HUES64 (cell line): ENCODE results near the gene AFF3.
"Not testable (repeated sequence)": the region's sequence is repeated elsewhere in the genome, so short reads cannot be mapped to it uniquely, and the experiment has no call there.

Experiments
- H3K27ac ChIP-seq: 2 replicates; pipeline ENCODE4 v1.7.0; 2013; ENCODE audit warnings: low read depth, low read length, inconsistent platforms
- H3K27me3 ChIP-seq: 2 replicates; pipeline ENCODE4 v1.6.1; 2013; ENCODE audit warnings: mild to moderate bottlenecking, low read length; ENCODE audit not compliant: insufficient read depth
- H3K36me3 ChIP-seq: 2 replicates; pipeline ENCODE4 v1.6.1; 2013; ENCODE audit warnings: mild to moderate bottlenecking, low read length; ENCODE audit not compliant: insufficient read depth
- H3K4me1 ChIP-seq: 2 replicates; pipeline ENCODE4 v1.6.1; 2013; ENCODE audit warnings: mild to moderate bottlenecking, low read length, moderate library complexity; ENCODE audit not compliant: insufficient read depth
- H3K4me3 ChIP-seq: 2 replicates; pipeline ENCODE4 v1.5.1; 2013; ENCODE audit warnings: mild to moderate bottlenecking, low read length, moderate library complexity
- H3K9ac ChIP-seq: 2 replicates; pipeline ENCODE4 v1.6.1; 2013; ENCODE audit warnings: mild to moderate bottlenecking, low read depth, low read length
- H3K9me3 ChIP-seq: 2 replicates; pipeline ENCODE4 v1.6.1; 2013; ENCODE audit warnings: low read depth, low read length; ENCODE audit not compliant: insufficient read depth
- WGBS: fragments of 150-250, 120-280 bp; methylation state at CpG from one replicate; pipeline ENCODE4 v1.1.7; 2013; ENCODE audit warnings: missing lambda C conversion rate; 5-methylcytosine and 5-hydroxymethylcytosine counted together

AFF3 gene

GRCh38 chr2:100125626-100126025 lies 16.8 kb downstream of the AFF3 start:
- Histone ChIP-seq H3K4me1 (no peaks in the 10 kb centered on the region), H3K9me3 (no peaks in the 10 kb centered on the region), H3K27ac (no peak overlapping the region), H3K36me3 (no peaks in the 10 kb centered on the region), H3K27me3 (peaks cover 90% of the 10 kb centered on the region), H3K9ac (no peak overlapping the region), H3K4me3 (no peak overlapping the region)
- 56% methylated on average over 2 of the region's 2 CpGs for WGBS

DNA sequence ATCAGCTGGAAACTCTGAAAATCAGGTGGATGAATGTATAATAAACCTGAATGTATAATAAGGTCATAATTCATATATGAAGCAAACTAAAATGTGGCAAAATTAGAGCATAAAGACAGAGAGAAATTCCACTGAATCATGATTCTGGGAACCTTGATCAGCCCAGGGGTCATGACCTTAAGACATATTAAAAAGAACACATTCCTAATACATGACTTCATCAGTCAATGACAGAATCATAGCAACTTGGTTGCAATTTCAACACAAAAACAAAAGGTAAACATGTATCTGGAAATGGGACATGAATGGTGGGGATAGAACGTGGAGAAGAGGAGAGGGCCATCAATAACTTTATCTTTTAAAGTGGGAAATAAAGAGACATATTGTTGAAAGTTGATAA lies 17.6 kb downstream of the AFF3 start:
- Histone ChIP-seq H3K27ac (no peak overlapping the region), H3K9me3 (no peaks in the 10 kb centered on the region), H3K36me3 (no peaks in the 10 kb centered on the region), H3K4me1 (no peaks in the 10 kb centered on the region), H3K9ac (no peak overlapping the region), H3K4me3 (no peak overlapping the region), H3K27me3 (peaks cover 91% of the 10 kb centered on the region)
- WGBS, result 80% methylated on average over 1 of the region's 1 CpG

- Histone ChIP-seq H3K4me3 (no peak overlapping the region), H3K27me3 (peaks cover 98% of the 10 kb centered on the region), H3K9me3 (peaks cover 14% of the 10 kb centered on the region; the same call in 1 of the 2 replicates), H3K4me1 (no peaks in the 10 kb centered on the region), H3K27ac (no peak overlapping the region), H3K9ac (no peak overlapping the region), H3K36me3 (no peaks in the 10 kb centered on the region)
- 93% methylated on average over 4 of the region's 4 CpGs for WGBS
These were observed 21.2 kb downstream of the AFF3 start for GRCh38 chr2:100121124-100121718.

GRCh38 chr2:100119235-100119634 lies 23.2 kb downstream of the AFF3 start:
- H3K9me3 ChIP-seq, result peaks cover 18% of the 10 kb centered on the region; the same call in 1 of the 2 replicates
- no peaks in the 10 kb centered on the region for H3K36me3 ChIP-seq
- H3K4me3 ChIP-seq, result no peak overlapping the region
- peaks cover 98% of the 10 kb centered on the region for H3K27me3 ChIP-seq
- H3K4me1 ChIP-seq, result no peaks in the 10 kb centered on the region
- H3K27ac ChIP-seq, result no peak overlapping the region
- WGBS, result 11% methylated on average over 1 of the region's 1 CpG
- no peak overlapping the region for H3K9ac ChIP-seq

DNA sequence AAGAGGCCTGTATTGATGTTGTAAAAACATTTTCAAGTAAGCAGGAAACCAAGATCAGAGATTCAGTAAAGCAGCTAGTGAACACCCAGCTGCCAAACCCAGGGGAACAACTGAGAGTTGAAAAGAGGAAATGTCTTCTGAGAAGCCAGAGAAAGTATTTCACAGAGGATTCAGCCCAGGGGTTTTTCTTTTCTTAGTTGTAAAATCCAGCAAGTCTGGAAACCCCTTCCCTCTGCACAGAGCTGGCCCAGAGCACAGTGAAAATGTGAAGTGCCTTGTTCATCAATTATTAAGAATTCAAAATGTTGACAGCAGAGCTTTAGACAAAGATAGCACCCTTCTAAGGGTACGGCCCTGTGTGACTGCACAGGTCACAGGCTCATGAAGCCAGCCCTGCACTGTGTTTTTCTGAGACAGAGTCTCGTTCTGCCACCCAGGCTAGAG lies 28.4 kb downstream of the AFF3 start:
- Histone ChIP-seq H3K27ac (no peak overlapping the region), H3K9me3 (peaks cover 18% of the 10 kb centered on the region; the same call in 1 of the 2 replicates), H3K4me3 (no peak overlapping the region), H3K4me1 (no peaks in the 10 kb centered on the region), H3K27me3 (peaks cover 97% of the 10 kb centered on the region), H3K9ac (no peak overlapping the region), H3K36me3 (no peaks in the 10 kb centered on the region)
- 88% methylated on average over 2 of the region's 2 CpGs for WGBS

- Histone ChIP-seq H3K4me3 (no peak overlapping the region), H3K27me3 (peaks cover 96% of the 10 kb centered on the region), H3K9ac (no peak overlapping the region), H3K27ac (no peak overlapping the region), H3K36me3 (no peaks in the 10 kb centered on the region), H3K9me3 (no peaks in the 10 kb centered on the region), H3K4me1 (peaks cover 17% of the 10 kb centered on the region)
- 92% methylated on average over 2 of the region's 2 CpGs for WGBS
These were observed 31.8 kb downstream of the AFF3 start for GRCh38 chr2:100110614-100111000.

DNA sequence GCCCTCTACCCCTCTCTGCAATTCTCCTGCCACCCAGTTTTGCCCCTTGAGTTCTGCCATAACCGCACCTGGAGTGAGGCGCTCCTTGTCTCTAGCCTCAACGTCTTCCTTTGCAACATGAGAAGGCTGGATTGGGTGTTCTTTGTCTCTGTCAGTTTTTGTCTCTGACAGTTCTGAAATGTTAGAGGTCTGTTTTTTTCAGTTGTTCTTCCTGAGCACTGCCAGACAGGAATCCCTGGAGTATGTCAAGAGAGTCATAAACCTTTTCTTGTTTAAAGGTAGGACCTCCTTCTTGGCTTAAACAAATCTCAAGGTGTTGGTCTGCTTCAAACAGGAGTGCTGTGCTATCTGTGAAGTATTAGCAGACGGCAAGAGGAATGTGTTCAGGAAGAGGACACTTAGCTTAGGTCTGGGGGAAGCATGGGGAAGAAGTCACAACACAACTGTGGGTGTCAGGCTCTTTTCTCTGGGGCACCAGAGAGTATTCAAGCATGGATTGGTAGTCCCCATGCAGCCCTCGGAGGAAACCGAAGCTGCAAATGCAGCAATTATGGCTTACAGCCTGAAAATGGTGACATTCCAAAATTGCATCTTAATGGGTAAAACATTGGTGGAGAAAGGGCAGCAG lies 32.3 kb downstream of the AFF3 start:
- Histone ChIP-seq H3K4me1 (peaks cover 17% of the 10 kb centered on the region), H3K27me3 (peaks cover 96% of the 10 kb centered on the region), H3K4me3 (no peak overlapping the region), H3K27ac (no peak overlapping the region), H3K9me3 (no peaks in the 10 kb centered on the region), H3K9ac (no peak overlapping the region), H3K36me3 (no peaks in the 10 kb centered on the region)
- 68% methylated on average over 6 of the region's 6 CpGs for WGBS

DNA sequence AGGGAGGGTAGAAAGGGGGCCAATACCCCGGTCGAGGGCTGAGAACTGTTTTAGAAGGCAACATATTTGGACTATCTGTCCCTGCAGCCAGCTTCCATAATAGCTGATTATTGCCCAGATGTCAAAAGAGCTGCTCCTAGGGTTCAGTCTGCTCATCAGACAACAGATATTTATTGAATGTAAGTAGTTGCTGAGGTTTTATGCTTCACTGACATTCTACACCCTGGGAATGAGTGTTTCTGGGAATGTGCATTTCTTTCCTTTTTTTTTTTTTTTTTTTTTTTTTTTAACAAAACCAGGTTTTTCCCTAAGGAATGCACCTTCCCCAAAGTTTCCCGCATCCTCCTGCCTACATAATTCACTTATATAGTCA lies 33.8 kb downstream of the AFF3 start:
- Histone ChIP-seq H3K27me3 (peaks cover 88% of the 10 kb centered on the region), H3K4me1 (peaks cover 17% of the 10 kb centered on the region)
- not testable (repeated sequence) for H3K9me3 ChIP-seq, H3K4me3 ChIP-seq, H3K27ac ChIP-seq, H3K9ac ChIP-seq, H3K36me3 ChIP-seq
- WGBS, result 61% methylated on average over 2 of the region's 3 CpGs

DNA sequence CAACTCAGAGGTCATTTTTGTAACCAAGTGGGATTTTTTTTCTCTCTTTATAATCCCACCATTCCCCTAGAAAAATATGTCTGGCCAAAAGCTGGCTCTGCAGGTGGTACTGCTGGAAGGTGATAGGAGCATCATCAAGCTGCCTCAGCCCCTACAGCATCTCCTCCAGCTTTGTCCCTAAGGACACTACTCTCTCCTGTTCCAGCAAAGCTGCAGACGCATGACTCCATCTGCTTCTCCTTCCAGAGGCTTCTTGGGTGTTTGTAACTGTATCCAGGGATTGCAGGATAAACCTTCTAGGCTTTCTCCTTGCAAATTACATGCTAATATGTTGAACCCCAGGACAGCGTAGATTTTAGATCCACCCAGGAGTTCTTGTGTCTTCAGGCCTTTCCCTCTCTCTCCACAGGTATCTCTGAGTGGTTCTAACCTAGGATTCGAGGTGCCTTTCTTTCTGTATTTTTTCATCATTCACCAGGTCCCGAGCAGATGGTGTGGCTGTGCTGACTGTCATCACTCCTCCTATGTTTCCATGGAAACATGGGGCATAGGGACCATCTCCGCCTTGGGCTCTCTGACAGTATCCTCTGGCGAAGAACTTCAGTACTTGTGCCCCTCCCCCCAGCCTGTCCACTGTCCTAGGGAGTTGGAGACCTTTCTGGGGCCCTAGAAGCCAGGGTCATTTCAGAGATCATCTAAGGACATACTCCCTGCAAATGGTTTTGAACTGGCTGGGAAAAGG lies 34.3 kb downstream of the AFF3 start:
- Histone ChIP-seq H3K9me3 (no peaks in the 10 kb centered on the region), H3K27ac (no peak overlapping the region), H3K4me1 (peaks cover 17% of the 10 kb centered on the region), H3K27me3 (peaks cover 87% of the 10 kb centered on the region), H3K9ac (no peak overlapping the region), H3K4me3 (no peak overlapping the region), H3K36me3 (no peaks in the 10 kb centered on the region)
- WGBS, result 72% methylated on average over 6 of the region's 6 CpGs

- 71% methylated on average over 1 of the region's 1 CpG for WGBS
- Histone ChIP-seq H3K9me3 (no peaks in the 10 kb centered on the region), H3K9ac (no peak overlapping the region), H3K27ac (no peak overlapping the region), H3K36me3 (no peaks in the 10 kb centered on the region), H3K4me3 (no peak overlapping the region), H3K27me3 (peaks cover 83% of the 10 kb centered on the region), H3K4me1 (peaks cover 17% of the 10 kb centered on the region)
These were observed 35.0 kb downstream of the AFF3 start for GRCh38 chr2:100107440-100107839.

GRCh38 chr2:100106460-100106859 lies 35.9 kb downstream of the AFF3 start:
- H3K4me1 ChIP-seq, result peaks cover 17% of the 10 kb centered on the region
- H3K27me3 ChIP-seq, result peaks cover 80% of the 10 kb centered on the region
- H3K4me3 ChIP-seq, result peak overlapping the region; percentile 51
- no peak overlapping the region for H3K9ac ChIP-seq
- H3K36me3 ChIP-seq, result no peaks in the 10 kb centered on the region
- WGBS, result 5% methylated on average over 9 of the region's 9 CpGs
- no peaks in the 10 kb centered on the region for H3K9me3 ChIP-seq
- H3K27ac ChIP-seq, result no peak overlapping the region
